ENCODE results near the gene SDK1.

The SDK1 gene

DNA sequence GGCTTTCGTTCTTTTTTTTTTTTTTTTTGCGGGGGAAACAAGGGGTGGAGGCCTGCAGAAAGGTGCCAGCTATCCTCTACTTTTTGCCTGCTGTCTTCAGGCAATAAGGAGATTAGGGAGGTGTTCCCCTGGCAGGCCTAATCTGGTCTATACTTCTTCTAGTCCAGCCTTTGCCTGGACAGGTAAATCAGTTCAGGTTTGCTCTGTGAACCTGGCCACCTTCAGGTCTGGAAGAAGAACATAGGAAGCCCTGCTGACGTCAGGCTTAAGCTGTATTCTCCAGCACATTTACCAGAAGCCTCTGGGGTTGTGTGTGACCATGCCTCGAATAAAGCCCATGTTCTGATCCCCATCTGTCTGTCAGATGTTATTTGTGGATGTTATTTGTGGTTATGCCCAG lies 115.4 kb downstream of the SDK1 start:
- Histone ChIP-seq H3K27me3 (ENCODE audit: insufficient read depth, low read length) (no peaks in the 10 kb centered on the region), H3K23ac (ENCODE audit: low read length) (no peak overlapping the region), H3K27ac (ENCODE audit: low read depth, low read length) (no peak overlapping the region), H3K4me1 (ENCODE audit: control insufficient read depth in 1 of 2, insufficient read depth in 2 of 2, low read length in 2 of 2) (peaks cover 0 to 4% of the 10 kb centered on the region in 2 experiments), H3K36me3 (ENCODE audit: control insufficient read depth in 1 of 2, insufficient read depth in 2 of 2, low read length in 2 of 2) (no peaks in the 10 kb centered on the region), H4K8ac (ENCODE audit: low read depth, low read length) (no peak overlapping the region), H3K79me2 (ENCODE audit: control insufficient read depth, insufficient read depth, low read length, poor library complexity) (peaks cover 6% of the 10 kb centered on the region), H2AFZ (ENCODE audit: insufficient read depth, low read length, poor library complexity) (no peak overlapping the region), H3K4me3 (ENCODE audit: low read depth, low read length) (no peak overlapping the region), H4K91ac (ENCODE audit: low read depth, low read length) (no peak overlapping the region), H3K9me3 (ENCODE audit: insufficient read depth, low read depth, low read length) (no peaks in the 10 kb centered on the region), H2AK5ac (ENCODE audit: low read length) (no peak overlapping the region), H2BK5ac (ENCODE audit: low read depth, low read length, poor library complexity) (no peak overlapping the region), H3K18ac (ENCODE audit: low read length) (no peak overlapping the region), H3K79me1 (ENCODE audit: low read length) (peaks cover 2% of the 10 kb centered on the region), H2BK120ac (ENCODE audit: insufficient read depth, low read length, poor library complexity) (no peak overlapping the region), H2BK12ac (ENCODE audit: low read length) (no peak overlapping the region), H3K9ac (ENCODE audit: low read length) (no peak overlapping the region), H4K12ac (ENCODE audit: low read depth, low read length) (no peak overlapping the region), H3K14ac (ENCODE audit: low read length) (no peak overlapping the region), H3K4ac (ENCODE audit: low read depth, low read length) (peak overlapping the region; percentile 82), H3K4me2 (ENCODE audit: low read length) (no peak overlapping the region)
- no CpG with 5 or more reads among the region's 4 CpGs for WGBS (ENCODE audit: extremely low coverage, insufficient coverage, insufficient read length)
- DNase-seq: no peak

DNA sequence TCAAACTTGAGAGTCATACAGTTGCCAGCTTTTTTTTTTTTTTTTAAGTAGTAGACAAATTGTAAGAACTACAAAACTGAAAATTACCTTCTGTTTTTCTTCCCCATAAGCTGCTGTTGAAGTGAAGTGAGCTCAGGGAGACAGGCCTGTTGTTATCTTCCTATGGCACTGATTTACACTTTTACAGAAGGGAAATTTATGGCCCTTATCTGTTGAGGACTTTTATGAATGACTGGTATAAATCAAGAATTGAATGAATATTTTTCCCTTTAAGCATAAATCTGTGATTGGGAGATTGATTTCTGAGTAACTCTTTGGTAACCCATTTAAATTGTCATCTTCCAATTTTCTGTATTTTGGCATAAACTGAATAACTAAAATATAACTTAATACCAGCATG lies 124.0 kb downstream of the SDK1 start:
- Histone ChIP-seq H2AFZ (ENCODE audit: insufficient read depth, low read length, poor library complexity) (no peak overlapping the region), H2BK120ac (ENCODE audit: insufficient read depth, low read length, poor library complexity) (no peak overlapping the region), H3K14ac (ENCODE audit: low read length) (no peak overlapping the region), H3K36me3 (ENCODE audit: control insufficient read depth in 1 of 2, insufficient read depth in 2 of 2, low read length in 2 of 2) (peaks cover 0 to 3% of the 10 kb centered on the region in 2 experiments), H3K27me3 (ENCODE audit: insufficient read depth, low read length) (no peaks in the 10 kb centered on the region), H4K12ac (ENCODE audit: low read depth, low read length) (no peak overlapping the region), H3K27ac (ENCODE audit: low read depth, low read length) (no peak overlapping the region), H2BK5ac (ENCODE audit: low read depth, low read length, poor library complexity) (no peak overlapping the region), H3K4me3 (ENCODE audit: low read depth, low read length) (no peak overlapping the region), H2BK12ac (ENCODE audit: low read length) (no peak overlapping the region), H3K4me2 (ENCODE audit: low read length) (no peak overlapping the region), H3K79me1 (ENCODE audit: low read length) (peaks cover 1% of the 10 kb centered on the region), H3K9ac (ENCODE audit: low read length) (no peak overlapping the region), H3K23ac (ENCODE audit: low read length) (no peak overlapping the region), H3K4me1 (ENCODE audit: control insufficient read depth in 1 of 2, insufficient read depth in 2 of 2, low read length in 2 of 2) (peaks cover 7 to 10% of the 10 kb centered on the region in 2 experiments), H3K18ac (ENCODE audit: low read length) (no peak overlapping the region), H4K91ac (ENCODE audit: low read depth, low read length) (no peak overlapping the region), H2AK5ac (ENCODE audit: low read length) (no peak overlapping the region), H3K9me3 (ENCODE audit: insufficient read depth, low read depth, low read length) (no peaks in the 10 kb centered on the region), H3K4ac (ENCODE audit: low read depth, low read length) (no peak overlapping the region), H4K8ac (ENCODE audit: low read depth, low read length) (no peak overlapping the region), H3K79me2 (ENCODE audit: control insufficient read depth, insufficient read depth, low read length, poor library complexity) (peaks cover 8% of the 10 kb centered on the region)
- DNase-seq: no peak

GRCh38 chr7:3426064-3426463 lies 125.0 kb downstream of the SDK1 start:
- H4K91ac ChIP-seq (ENCODE audit: low read depth, low read length): no peak overlapping the region
- peaks cover 8 to 15% of the 10 kb centered on the region in 2 experiments for H3K4me1 ChIP-seq (ENCODE audit: control insufficient read depth in 1 of 2, insufficient read depth in 2 of 2, low read length in 2 of 2)
- no peak for DNase-seq
- H3K14ac ChIP-seq (ENCODE audit: low read length): no peak overlapping the region
- no peak overlapping the region for H2BK120ac ChIP-seq (ENCODE audit: insufficient read depth, low read length, poor library complexity)
- H2AFZ ChIP-seq (ENCODE audit: insufficient read depth, low read length, poor library complexity): no peak overlapping the region
- peak overlapping the region; percentile 4 for H3K4ac ChIP-seq (ENCODE audit: low read depth, low read length)
- peaks cover 7% of the 10 kb centered on the region for H3K79me1 ChIP-seq (ENCODE audit: low read length)
- no CpG with 5 or more reads among the region's 4 CpGs for WGBS (ENCODE audit: extremely low coverage, insufficient coverage, insufficient read length)
- H3K4me3 ChIP-seq (ENCODE audit: low read depth, low read length): no peak overlapping the region
- no peaks in the 10 kb centered on the region for H3K9me3 ChIP-seq (ENCODE audit: insufficient read depth, low read depth, low read length)
- peaks cover 7% of the 10 kb centered on the region for H3K79me2 ChIP-seq (ENCODE audit: control insufficient read depth, insufficient read depth, low read length, poor library complexity)
- peaks cover 0 to 3% of the 10 kb centered on the region in 2 experiments for H3K36me3 ChIP-seq (ENCODE audit: control insufficient read depth in 1 of 2, insufficient read depth in 2 of 2, low read length in 2 of 2)
- H2AK5ac ChIP-seq (ENCODE audit: low read length): no peak overlapping the region
- H3K23ac ChIP-seq (ENCODE audit: low read length): no peak overlapping the region
- no peak overlapping the region for H2BK12ac ChIP-seq (ENCODE audit: low read length)
- H4K12ac ChIP-seq (ENCODE audit: low read depth, low read length): no peak overlapping the region
- no peak overlapping the region for H4K8ac ChIP-seq (ENCODE audit: low read depth, low read length)
- H3K27ac ChIP-seq (ENCODE audit: low read depth, low read length): no peak overlapping the region
- no peak overlapping the region for H3K18ac ChIP-seq (ENCODE audit: low read length)
- no peak overlapping the region for H3K4me2 ChIP-seq (ENCODE audit: low read length)
- H3K27me3 ChIP-seq (ENCODE audit: insufficient read depth, low read length): no peaks in the 10 kb centered on the region
- no peak overlapping the region for H2BK5ac ChIP-seq (ENCODE audit: low read depth, low read length, poor library complexity)
- H3K9ac ChIP-seq (ENCODE audit: low read length): no peak overlapping the region

GRCh38 chr7:3427957-3428356 lies 126.9 kb downstream of the SDK1 start:
- Histone ChIP-seq H4K8ac (ENCODE audit: low read depth, low read length) (no peak overlapping the region), H4K91ac (ENCODE audit: low read depth, low read length) (no peak overlapping the region), H2BK5ac (ENCODE audit: low read depth, low read length, poor library complexity) (no peak overlapping the region), H2AK5ac (ENCODE audit: low read length) (no peak overlapping the region), H3K9me3 (ENCODE audit: insufficient read depth, low read depth, low read length) (no peaks in the 10 kb centered on the region), H3K4me2 (ENCODE audit: low read length) (no peak overlapping the region), H3K79me2 (ENCODE audit: control insufficient read depth, insufficient read depth, low read length, poor library complexity) (peaks cover 5% of the 10 kb centered on the region), H3K4me3 (ENCODE audit: low read depth, low read length) (no peak overlapping the region), H4K12ac (ENCODE audit: low read depth, low read length) (no peak overlapping the region), H2BK120ac (ENCODE audit: insufficient read depth, low read length, poor library complexity) (no peak overlapping the region), H3K27me3 (ENCODE audit: insufficient read depth, low read length) (no peaks in the 10 kb centered on the region), H3K9ac (ENCODE audit: low read length) (no peak overlapping the region), H3K18ac (ENCODE audit: low read length) (no peak overlapping the region), H2AFZ (ENCODE audit: insufficient read depth, low read length, poor library complexity) (no peak overlapping the region), H3K4ac (ENCODE audit: low read depth, low read length) (no peak overlapping the region), H3K4me1 (ENCODE audit: control insufficient read depth in 1 of 2, insufficient read depth in 2 of 2, low read length in 2 of 2) (peaks cover 8 to 15% of the 10 kb centered on the region in 2 experiments), H3K14ac (ENCODE audit: low read length) (no peak overlapping the region), H3K27ac (ENCODE audit: low read depth, low read length) (no peak overlapping the region), H3K36me3 (ENCODE audit: control insufficient read depth in 1 of 2, insufficient read depth in 2 of 2, low read length in 2 of 2) (peaks cover 0 to 3% of the 10 kb centered on the region in 2 experiments), H2BK12ac (ENCODE audit: low read length) (no peak overlapping the region), H3K79me1 (ENCODE audit: low read length) (peaks cover 11% of the 10 kb centered on the region), H3K23ac (ENCODE audit: low read length) (no peak overlapping the region)
- no peak for DNase-seq
- no CpG with 5 or more reads among the region's 1 CpG for WGBS (ENCODE audit: extremely low coverage, insufficient coverage, insufficient read length)

Data from trophoblast cell (in vitro differentiated cells and primary cell).